ENCODE results near the gene MACROH2A2.
A peak's percentile ranks its signal among the peaks of the same experiment; 100 is the strongest.
"Not testable (repeated sequence)": the region's sequence is repeated elsewhere in the genome, so short reads cannot be mapped to it uniquely, and the experiment has no call there.

The MACROH2A2 gene

DNA sequence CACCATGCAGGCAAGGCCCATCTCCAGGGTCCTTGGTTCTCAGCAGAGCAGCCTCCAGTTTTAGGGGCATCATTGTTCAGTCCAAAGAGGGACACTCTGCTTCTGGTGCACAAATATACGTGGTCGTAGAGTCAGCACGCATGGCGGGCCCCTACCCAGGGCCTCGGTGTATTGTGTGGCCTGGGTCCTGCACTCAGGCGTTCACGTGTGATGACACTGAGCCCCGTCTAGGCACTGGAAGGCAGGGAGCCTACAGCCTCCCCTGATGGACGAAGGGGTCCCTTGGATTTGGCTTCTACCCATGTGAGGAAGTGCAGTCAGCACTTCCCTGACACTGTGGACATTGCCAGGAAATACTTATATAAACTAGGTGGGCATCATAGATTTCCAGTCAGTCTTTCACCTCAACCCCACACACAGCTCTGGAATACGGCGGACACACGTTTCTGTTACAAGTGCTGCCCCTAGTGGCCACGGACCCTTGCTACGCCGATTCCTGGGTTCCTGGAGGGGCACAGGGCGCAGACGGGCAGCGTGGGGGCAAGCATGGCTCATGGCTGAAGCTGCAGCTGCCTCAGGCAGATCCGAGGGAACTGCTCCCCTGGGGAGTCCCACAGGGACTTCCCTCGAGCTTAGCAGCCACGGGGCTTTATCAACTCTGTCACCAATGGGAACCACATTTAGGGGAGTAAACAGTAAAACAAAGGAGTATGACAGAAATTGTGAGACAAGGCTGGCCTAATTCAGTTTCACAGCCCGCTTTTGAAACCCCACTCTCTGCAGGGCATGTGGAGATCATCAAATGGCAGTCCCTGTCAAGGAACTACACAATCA lies 54.5 kb downstream of the MACROH2A2 start:
- DNase-seq = peak in 1 of 3 experiments; percentile 12

DNA sequence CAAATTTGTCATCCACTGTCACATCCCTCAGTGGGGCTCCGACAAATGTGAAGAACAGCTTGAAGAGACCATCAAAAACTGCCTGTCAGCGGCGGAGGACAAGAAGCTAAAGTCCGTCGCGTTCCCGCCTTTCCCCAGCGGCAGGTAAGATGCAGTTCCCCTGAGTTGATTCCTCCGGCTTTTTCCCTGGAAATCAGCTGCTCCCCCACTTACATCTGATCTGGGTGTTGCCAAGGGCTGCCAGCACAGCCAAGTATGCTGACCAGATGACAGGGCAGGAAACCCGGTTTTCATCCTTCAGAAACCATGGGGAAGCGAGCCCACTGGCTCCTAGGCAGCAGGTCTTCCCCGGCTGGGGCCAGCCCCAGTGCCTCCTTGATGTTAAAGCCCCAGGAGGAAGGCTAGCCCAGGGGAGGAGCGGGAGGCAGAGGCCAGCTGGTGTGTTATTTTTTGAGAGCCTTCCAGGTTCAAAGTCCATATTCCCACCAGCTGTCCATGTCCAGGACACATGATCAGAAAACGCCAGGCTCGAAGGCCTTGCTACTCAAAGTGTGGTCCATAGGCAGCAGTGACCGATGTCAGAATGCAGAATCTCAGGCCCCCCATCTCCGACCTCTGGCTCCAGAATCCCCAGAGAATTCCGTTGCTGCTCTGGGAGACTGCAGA lies 56.6 kb downstream of the MACROH2A2 start:
- DNase-seq = no peak

DNA sequence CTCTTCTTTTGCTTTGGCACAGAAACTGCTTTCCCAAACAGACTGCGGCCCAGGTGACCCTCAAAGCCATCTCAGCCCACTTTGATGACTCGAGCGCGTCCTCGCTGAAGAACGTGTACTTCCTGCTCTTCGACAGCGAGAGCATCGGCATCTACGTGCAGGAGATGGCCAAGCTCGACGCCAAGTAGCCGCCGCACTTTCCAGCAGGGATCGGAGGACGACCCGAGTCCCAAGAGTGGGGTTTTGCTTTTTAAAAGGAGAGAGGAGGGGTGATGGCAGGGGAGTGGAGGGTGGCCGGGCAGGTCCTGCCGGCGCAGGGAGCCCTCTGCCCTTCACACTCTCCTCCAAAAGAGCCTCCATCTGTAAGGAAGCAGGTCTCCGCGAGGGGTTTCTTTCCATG lies 58.9 kb downstream of the MACROH2A2 start:
- DNase-seq = no peak

DNA sequence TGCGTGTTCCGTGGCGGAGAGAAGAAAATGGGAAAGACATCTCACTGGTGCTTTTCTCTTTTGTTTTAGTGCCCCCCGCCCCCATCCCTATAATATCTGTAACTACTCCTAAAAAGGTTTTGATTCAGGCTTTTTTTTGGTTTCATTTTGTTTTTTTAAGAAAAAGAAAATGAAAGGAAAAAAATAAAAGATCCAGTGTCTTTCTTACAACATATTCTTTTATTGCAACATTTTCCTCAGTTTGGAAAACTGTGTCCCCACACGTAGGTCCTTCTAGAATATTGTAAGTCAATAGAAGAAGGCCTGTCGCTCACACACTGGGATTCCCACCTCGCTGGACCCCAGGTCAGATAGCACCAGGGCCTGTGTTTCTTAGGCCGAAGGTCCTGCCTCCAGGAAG lies 59.4 kb downstream of the MACROH2A2 start:
- DNase-seq = no peak

DNA sequence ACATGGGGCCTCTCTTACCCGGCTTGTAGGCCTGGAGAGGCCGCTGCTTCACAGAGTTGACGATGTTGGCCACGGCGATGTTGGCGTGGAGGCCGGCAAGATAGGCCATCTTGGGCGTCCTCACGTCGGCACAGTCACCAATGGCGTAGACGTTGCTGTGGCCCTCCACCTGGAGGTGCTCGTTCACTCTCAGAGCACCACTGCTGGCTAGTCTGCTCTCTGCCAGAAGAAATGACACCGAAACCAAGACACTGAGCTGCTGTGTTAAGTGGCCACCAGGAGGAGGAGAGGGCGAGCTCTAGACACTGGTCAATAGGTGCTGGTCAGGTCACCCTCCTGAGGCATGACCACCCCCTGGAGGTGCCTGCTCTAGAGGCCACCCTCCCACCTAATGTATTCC lies 62.3 kb downstream of the MACROH2A2 start:
- no peak for DNase-seq

DNA sequence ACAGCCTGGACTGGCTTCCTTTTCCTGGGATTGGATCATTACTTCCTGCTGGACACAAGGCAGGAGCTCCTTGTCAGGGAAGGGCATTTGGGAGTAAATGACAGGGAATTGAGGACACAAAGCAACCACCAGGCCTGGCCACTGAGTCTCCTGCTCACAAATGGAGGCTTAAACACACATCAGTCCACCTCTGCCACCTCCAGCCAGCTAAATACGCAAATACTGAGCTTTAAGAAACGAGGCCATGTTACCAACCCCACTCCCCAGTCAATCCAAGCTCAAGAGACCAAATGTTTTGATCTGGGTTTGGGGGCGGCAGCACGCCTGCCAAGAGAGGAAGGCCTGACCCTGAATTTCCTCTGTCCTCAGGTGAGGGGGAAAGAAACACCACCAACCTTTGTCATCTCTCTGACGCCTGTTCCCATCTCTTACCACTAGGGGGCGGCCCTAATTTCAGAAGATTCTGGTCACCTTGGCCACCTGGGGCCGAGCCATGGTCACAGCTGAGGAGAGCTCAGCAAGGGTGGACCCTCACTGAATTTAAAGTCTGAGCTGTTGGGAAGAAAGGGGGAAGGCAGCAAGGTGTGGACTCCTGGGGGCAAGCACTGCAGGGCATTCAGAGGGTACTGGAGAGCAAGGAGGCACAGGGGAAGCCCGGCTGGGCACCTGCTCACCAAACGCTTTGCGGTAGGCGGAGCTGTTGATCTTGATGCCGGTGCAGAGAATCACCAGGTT lies 63.5 kb downstream of the MACROH2A2 start:
- peak; percentile 36 to 62 (median 40) for DNase-seq

GRCh38 chr10:70117646-70118045 lies 65.0 kb downstream of the MACROH2A2 start:
- DNase-seq = no peak

DNA sequence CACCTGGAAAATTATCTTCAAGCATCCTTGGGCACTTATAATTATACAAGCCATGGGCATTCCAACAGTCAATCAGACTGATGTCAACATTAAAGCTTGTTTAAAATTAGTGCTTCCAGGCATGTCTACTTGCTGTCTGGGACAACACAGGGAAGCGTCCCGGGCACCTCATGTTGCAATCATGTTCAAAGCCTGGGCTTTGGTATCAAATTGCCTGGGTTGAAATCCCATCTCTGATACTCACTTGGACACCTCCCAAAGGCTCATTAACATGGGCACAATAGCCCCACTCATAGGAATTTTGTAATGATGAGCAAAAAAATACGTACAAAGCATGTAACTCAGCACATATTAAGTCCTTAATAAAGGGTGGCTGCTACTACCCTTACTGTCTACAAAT lies 65.5 kb downstream of the MACROH2A2 start:
- DNase-seq = no peak

DNA sequence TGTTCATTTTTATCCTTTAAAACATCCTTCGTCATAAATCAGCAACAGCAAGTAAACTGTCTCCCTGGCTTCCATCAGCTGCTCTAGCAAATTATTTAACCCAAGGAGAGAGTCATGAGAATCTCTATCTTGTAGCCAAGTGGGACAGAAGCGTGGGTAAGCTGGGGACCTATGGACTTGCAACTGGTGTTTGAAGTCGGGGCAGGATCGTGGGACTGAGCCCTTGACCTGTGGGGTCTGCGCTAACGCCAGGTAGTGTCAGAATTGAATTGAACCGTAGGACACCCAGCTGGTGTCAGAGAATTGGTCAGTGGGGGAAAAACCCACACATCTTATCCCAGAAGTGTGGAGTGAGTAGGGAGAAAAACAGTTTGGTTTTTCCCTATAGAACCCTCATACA lies 66.6 kb downstream of the MACROH2A2 start:
- no peak for DNase-seq

GRCh38 chr10:70119623-70120022 lies 67.0 kb downstream of the MACROH2A2 start:
- DNase-seq = peak in 1 of 3 experiments; percentile 16

DNA sequence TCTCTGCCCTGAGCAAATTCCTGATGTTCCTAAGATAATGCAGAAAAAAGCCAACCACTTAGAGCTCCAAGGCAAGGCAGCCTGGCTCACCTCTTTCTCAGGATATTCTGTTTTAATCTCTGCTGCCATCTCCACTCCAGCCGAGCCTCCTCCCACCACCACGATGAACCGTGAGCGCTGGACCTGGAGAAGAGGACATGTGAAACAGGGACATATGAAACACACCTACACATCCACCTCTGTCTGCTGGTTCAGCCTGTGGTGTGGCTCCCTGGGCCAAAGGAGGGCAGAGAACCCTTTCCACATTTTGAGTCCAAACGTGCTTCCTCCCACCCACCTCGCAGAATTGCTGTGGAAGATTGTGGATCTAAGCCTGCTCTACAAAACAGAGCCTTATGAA lies 67.8 kb downstream of the MACROH2A2 start:
- no peak for DNase-seq

DNA sequence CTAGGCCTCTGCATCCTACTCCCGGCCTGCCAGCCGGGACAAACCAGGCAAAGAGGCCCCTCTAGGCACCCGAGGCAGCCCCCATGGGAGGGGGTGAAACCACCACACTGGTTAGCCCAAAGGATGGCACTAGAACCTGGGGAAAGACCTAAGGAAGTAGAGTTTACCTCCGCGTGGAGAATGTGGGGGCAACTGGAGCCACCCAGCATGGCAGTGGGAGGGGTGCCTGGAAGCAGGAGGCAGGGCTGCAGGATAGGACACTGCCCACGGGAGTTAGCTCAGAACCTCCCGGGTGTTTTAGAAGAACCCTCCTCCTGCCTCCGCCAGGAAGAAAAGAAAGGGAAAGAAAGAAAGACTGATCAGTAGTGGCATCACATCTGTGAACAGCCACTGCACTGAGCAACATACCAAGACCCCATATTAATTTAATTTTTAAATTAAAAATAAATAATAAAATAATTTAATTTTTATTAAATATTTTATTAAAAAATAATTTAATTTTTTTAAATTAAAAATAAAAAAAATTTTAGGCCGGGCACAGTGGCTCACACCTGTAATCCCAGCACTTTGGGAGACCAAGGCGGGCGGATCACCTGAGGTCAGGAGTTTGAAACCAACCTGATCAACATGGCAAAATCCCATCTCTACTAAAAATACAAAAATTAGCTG lies 68.8 kb downstream of the MACROH2A2 start:
- DNase-seq = no peak

DNA sequence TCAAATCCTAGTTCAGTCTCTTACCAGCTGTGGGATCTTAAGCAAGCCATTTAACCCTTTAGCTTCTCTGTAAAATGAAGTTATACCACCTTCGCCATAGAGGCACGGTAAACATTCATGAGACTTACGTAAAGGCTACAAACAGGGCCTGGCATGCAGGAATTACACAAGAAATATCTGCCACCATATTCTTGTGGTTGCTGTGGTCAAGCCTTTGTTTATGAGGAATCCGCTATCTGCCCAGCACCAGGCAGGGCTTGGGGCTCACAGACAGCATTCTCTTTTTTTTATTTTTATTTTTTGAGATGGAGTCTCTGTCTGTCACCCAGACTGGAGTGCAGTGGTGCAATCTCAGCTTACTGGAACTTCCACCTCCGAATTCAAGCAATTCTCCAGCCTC lies 70.1 kb downstream of the MACROH2A2 start:
- DNase-seq = no peak

GRCh38 chr10:70123166-70123565 lies 70.5 kb downstream of the MACROH2A2 start:
- DNase-seq = not testable (repeated sequence)

GRCh38 chr10:70123817-70124216 lies 71.2 kb downstream of the MACROH2A2 start:
- DNase-seq = no peak

DNA sequence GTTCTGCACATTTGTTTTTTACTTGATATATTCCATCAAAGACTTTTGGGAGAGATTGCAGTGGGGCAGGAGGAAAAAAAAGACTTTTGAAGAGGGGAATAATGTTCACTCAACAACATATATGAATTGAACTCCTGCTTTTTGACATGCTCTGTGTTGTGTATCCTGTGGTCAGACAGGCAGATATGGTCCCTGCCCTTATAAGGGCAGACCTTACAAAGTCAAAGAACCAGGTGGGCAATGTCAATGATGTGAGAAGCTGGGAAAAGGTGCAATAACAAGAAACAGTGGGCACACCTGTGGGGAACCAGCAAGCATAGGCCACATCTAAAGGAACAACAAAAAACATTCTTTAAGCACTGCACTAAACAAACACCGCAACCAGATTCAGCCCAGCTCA lies 71.8 kb downstream of the MACROH2A2 start:
- no peak for DNase-seq

- DNase-seq = no peak
These were observed 72.3 kb downstream of the MACROH2A2 start for GRCh38 chr10:70124918-70125317.

DNA sequence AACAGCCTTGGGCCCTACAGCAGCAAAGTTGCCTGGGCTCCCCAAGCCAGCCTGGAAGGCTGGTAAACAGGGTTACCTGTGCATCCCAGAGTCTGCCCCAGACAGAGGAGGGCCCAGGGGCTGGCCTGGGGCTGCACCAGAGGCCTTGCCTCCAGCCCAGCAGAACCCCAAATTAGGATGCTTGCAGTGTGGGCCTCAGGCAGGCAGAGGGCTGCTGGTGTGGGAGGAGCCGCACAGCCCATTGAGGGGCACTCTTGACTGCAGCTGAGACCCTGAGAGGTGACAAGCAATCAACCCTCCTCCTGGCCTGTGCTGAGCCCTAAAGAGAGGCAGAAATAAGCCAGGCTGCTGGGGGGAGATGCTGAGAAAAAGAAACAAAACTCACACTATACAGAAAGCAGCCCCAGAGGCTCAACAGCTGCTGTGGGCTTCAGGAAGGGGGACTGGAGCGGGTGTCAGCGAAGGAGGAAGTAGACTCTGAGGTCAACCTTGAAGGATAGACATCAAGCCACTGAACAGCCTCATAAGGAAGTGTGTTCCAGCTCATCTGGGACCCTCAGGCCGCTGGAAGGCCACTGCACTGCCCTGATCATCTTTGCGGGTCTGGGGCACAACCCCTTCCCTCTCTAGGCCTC lies 73.4 kb downstream of the MACROH2A2 start:
- no peak for DNase-seq

GRCh38 chr10:70126700-70127395 lies 74.2 kb downstream of the MACROH2A2 start:
- DNase-seq = no peak

- no peak for DNase-seq
These were observed 78.4 kb downstream of the MACROH2A2 start for GRCh38 chr10:70130878-70131559.

DNA sequence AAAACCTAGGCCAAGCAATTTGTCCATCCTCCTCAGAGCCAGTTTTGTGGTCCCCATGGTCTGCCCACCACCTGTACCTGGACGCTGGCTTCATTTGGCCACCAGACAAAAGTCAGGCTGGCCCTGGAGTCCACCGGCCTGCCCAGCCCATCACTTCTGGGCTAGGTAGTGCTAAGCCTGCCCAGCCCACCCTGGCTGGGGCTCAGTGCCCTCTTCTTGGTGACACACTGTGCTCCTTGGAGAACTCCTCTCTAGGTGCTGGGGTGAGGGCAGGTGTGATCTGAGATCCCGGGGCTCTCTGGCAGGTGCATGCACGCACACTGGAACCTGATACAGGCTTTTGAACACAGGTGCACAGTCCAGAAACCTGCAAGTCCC lies 78.9 kb downstream of the MACROH2A2 start:
- no peak for DNase-seq
